ENCODE results near the gene POLR3B. TPM values are rescaled to one million over a fixed set of nuclear protein-coding genes. Genes with fewer than 3 reads are reported as not detected.
A peak's percentile ranks its signal among the peaks of the same experiment; 100 is the strongest.

The POLR3B gene
- total and polyA plus RNA-seq, 2 donors (not counting 1 experiment from before 2014, with no cell fraction given), result 9.9 to 13.6 TPM

DNA sequence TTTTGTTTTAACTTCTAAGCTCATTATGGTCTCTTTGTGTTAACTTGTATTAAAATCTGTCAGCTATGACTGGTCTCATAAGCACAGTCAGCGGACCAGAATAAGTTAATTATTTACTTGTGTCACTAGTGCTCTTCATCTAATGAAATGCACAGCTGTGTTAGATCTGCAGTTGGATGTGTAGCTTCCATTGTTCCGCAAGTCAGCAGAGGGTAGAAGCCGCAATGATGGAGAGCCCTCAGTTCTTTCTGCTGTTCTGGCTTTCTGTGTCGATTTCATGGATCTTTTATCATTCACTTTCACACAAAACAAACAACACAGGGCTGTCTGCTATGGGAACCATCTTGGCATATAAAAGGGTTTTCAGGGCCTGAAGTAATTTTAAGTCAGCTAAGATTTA is 136.0 kb downstream of the POLR3B start:
- Histone ChIP-seq H3K9me3 (ENCODE audit: control insufficient read depth, insufficient read depth, low read depth, low read length) (no peaks in the 10 kb centered on the region), H3K79me2 (ENCODE audit: control insufficient read depth, insufficient read depth, low read length) (no peaks in the 10 kb centered on the region), H3K4me3 (replicated peaks in 1 of 4; ENCODE audit: control extremely low read depth in 1 of 4, insufficient read depth in 1 of 4, low read depth in 3 of 4, low read length in 4 of 4) (no peak overlapping the region), H3K27me3 (ENCODE audit: control insufficient read depth, insufficient read depth, low read length) (no peaks in the 10 kb centered on the region), H3K27ac (ENCODE audit: insufficient read depth, low read length) (no peak overlapping the region), H3K9ac (ENCODE audit: insufficient read depth, low read length) (no peak overlapping the region), H2AFZ (ENCODE audit: low read length) (no peak overlapping the region), H3K36me3 (ENCODE audit: control insufficient read depth, insufficient read depth, low read length) (no peaks in the 10 kb centered on the region), H3K4me1 (ENCODE audit: control insufficient read depth, extremely low read depth, insufficient read depth, low read length) (no peaks in the 10 kb centered on the region), H3K4me2 (ENCODE audit: extremely low read depth, insufficient read depth, low read length) (no peak overlapping the region), H4K20me1 (ENCODE audit: control insufficient read depth, extremely low read depth, insufficient read depth, low read length) (no peaks in the 10 kb centered on the region)
- TF ChIP-seq EZH2 (IDR thresholded peaks at IDR 0.05; ENCODE audit: low read length, missing control alignments), result no peak
- no peak for DNase-seq (ENCODE audit: low read depth in 2 of 2)

GRCh38 chr12:106495354-106495965 is 137.9 kb downstream of the POLR3B start:
- Histone ChIP-seq H3K36me3 (ENCODE audit: control insufficient read depth, insufficient read depth, low read length) (no peaks in the 10 kb centered on the region), H3K79me2 (ENCODE audit: control insufficient read depth, insufficient read depth, low read length) (no peaks in the 10 kb centered on the region), H3K4me1 (ENCODE audit: control insufficient read depth, extremely low read depth, insufficient read depth, low read length) (no peaks in the 10 kb centered on the region), H3K4me3 (replicated peaks in 1 of 4; ENCODE audit: control extremely low read depth in 1 of 4, insufficient read depth in 1 of 4, low read depth in 3 of 4, low read length in 4 of 4) (no peak overlapping the region), H2AFZ (ENCODE audit: low read length) (no peak overlapping the region), H4K20me1 (ENCODE audit: control insufficient read depth, extremely low read depth, insufficient read depth, low read length) (no peaks in the 10 kb centered on the region), H3K9me3 (ENCODE audit: control insufficient read depth, insufficient read depth, low read depth, low read length) (no peaks in the 10 kb centered on the region), H3K27me3 (ENCODE audit: control insufficient read depth, insufficient read depth, low read length) (no peaks in the 10 kb centered on the region), H3K9ac (ENCODE audit: insufficient read depth, low read length) (no peak overlapping the region), H3K4me2 (ENCODE audit: extremely low read depth, insufficient read depth, low read length) (no peak overlapping the region), H3K27ac (ENCODE audit: insufficient read depth, low read length) (no peak overlapping the region)
- no peak for TF ChIP-seq EZH2 (IDR thresholded peaks at IDR 0.05; ENCODE audit: low read length, missing control alignments)
- TF ChIP-seq, protein P1, sequence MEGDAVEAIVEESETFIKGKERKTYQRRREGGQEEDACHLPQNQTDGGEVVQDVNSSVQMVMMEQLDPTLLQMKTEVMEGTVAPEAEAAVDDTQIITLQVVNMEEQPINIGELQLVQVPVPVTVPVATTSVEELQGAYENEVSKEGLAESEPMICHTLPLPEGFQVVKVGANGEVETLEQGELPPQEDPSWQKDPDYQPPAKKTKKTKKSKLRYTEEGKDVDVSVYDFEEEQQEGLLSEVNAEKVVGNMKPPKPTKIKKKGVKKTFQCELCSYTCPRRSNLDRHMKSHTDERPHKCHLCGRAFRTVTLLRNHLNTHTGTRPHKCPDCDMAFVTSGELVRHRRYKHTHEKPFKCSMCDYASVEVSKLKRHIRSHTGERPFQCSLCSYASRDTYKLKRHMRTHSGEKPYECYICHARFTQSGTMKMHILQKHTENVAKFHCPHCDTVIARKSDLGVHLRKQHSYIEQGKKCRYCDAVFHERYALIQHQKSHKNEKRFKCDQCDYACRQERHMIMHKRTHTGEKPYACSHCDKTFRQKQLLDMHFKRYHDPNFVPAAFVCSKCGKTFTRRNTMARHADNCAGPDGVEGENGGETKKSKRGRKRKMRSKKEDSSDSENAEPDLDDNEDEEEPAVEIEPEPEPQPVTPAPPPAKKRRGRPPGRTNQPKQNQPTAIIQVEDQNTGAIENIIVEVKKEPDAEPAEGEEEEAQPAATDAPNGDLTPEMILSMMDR (conservative IDR thresholded peaks at IDR 0.05 in 1 of 2, IDR thresholded peaks at IDR 0.05 in 1 of 2; ENCODE audit: low read depth in 1 of 2, low read length in 2 of 2), result no peak
- no peak for DNase-seq (ENCODE audit: low read depth in 2 of 2)

- Histone ChIP-seq H2AFZ (ENCODE audit: low read length) (no peak overlapping the region), H3K4me3 (replicated peaks in 1 of 4; ENCODE audit: control extremely low read depth in 1 of 4, insufficient read depth in 1 of 4, low read depth in 3 of 4, low read length in 4 of 4) (no peak overlapping the region), H3K27ac (ENCODE audit: insufficient read depth, low read length) (no peak overlapping the region), H3K27me3 (ENCODE audit: control insufficient read depth, insufficient read depth, low read length) (no peaks in the 10 kb centered on the region), H3K9me3 (ENCODE audit: control insufficient read depth, insufficient read depth, low read depth, low read length) (no peaks in the 10 kb centered on the region), H4K20me1 (ENCODE audit: control insufficient read depth, extremely low read depth, insufficient read depth, low read length) (no peaks in the 10 kb centered on the region), H3K36me3 (ENCODE audit: control insufficient read depth, insufficient read depth, low read length) (no peaks in the 10 kb centered on the region), H3K4me1 (ENCODE audit: control insufficient read depth, extremely low read depth, insufficient read depth, low read length) (no peaks in the 10 kb centered on the region), H3K4me2 (ENCODE audit: extremely low read depth, insufficient read depth, low read length) (no peak overlapping the region), H3K9ac (ENCODE audit: insufficient read depth, low read length) (no peak overlapping the region), H3K79me2 (ENCODE audit: control insufficient read depth, insufficient read depth, low read length) (no peaks in the 10 kb centered on the region)
- peak; percentile 18 to 29 for DNase-seq (ENCODE audit: low read depth in 2 of 2)
- TF ChIP-seq, protein P1 (conservative IDR thresholded peaks at IDR 0.05 in 1 of 2, IDR thresholded peaks at IDR 0.05 in 1 of 2; ENCODE audit: low read depth in 1 of 2, low read length in 2 of 2), result no peak
- no peak for TF ChIP-seq EZH2 (IDR thresholded peaks at IDR 0.05; ENCODE audit: low read length, missing control alignments)
Measured at GRCh38 chr12:106498056-106498455, 140.5 kb downstream of the POLR3B start.
